Gastrocnemius medialis (tissue), 4 donors: Measurements from ENCODE around the gene TMEM154. TPM values are rescaled to one million over a fixed set of nuclear protein-coding genes. Genes with fewer than 3 reads are reported as not detected.

ENCODE experiments used
- ATAC-seq, 2 donors: fragments of 150-250 bp; one replicate each; pipeline ENCODE4 v1.9.1; 2016
- DNase-seq, 2 donors: peaks; one replicate each; pipeline ENCODE4 v3.0.0-alpha.2; 2019
- H3K27ac ChIP-seq, 4 donors: fragments of 200-600 bp; sonication (generic); 1 replicate in 1 of 4; 2 replicates in 3 of 4; pipeline ENCODE4 v1.5.1; 2016 to 2018; ENCODE audit warnings: mild to moderate bottlenecking in 2 of 4, moderate library complexity in 1 of 4
- H3K27me3 ChIP-seq, 3 donors: fragments of 200-600 bp; sonication (generic) in 2 of 3; 1 replicate in 1 of 3; 2 replicates in 2 of 3; pipeline versions ENCODE4 v1.5.1 to v1.6.0; 2016 to 2019; ENCODE audit warnings: mild to moderate bottlenecking in 1 of 3, moderate library complexity in 1 of 3
- H3K36me3 ChIP-seq, 2 donors: fragments of 200-600 bp; sonication (generic) in 1 of 2; one replicate each; pipeline ENCODE4 v1.5.1; 2017 to 2018
- H3K4me1 ChIP-seq, 2 donors: fragments of 200-600 bp; sonication (generic) in 1 of 2; one replicate each; pipeline ENCODE4 v1.5.1; 2016 to 2017; ENCODE audit warnings: mild to moderate bottlenecking in 2 of 2
- H3K4me3 ChIP-seq, 4 donors: fragments of 200-600 bp; sonication (generic) in 3 of 4; 1 replicate in 1 of 4; 2 replicates in 3 of 4; pipeline ENCODE4 v1.5.1; 2016 to 2019; ENCODE audit warnings: mild to moderate bottlenecking in 2 of 4
- H3K9me3 ChIP-seq, 3 donors: fragments of 200-600 bp; sonication (generic) in 2 of 3; 1 replicate in 1 of 3; 2 replicates in 2 of 3; pipeline ENCODE4 v1.5.1; 2016 to 2019
- POLR2A ChIP-seq, 2 donors: fragments of 450-650 bp; IDR thresholded peaks; one replicate each; pipeline ENCODE4 v1.6.1; 2017; ENCODE audit warnings: antibody characterized with exemption in 2 of 2, mild to moderate bottlenecking in 2 of 2, moderate library complexity in 2 of 2
- in situ Hi-C, 4 donors: fragments of 200-750 bp; cut with MboI; loops; one replicate each; pipeline versions ENCODE4 v1.15.0 to v1.8.0; 2017; ENCODE audit warnings: low sequenced_read_pairs in 4 of 4
- intact Hi-C: fragments of 100-400 bp; cut with DNase I; formaldehyde crosslinking; loops from one replicate; pipeline ENCODE4 v1.15.1; 2023; ENCODE audit warnings: low total_unique reads
- total RNA-seq, 4 donors: library from RNA; depleted of rRNA; stranded (reverse); fragments of >200 nt; gene quantifications; one replicate each; pipeline versions ENCODE4 v1.1.0 to v1.2.3, GENCODE V29; 2016
- TF ChIP-seq, protein P1 (sequence below), 5 experiments: fragments of 450-650 bp in 3 of 5; fragments of 200-600 bp in 2 of 5; sonication (generic) in 2 of 5; IDR thresholded peaks in 4 of 5; conservative IDR thresholded peaks in 1 of 5; 1 replicate in 4 of 5; 2 replicates in 1 of 5; pipeline ENCODE4 v1.5.1; 2016 to 2019; ENCODE audit warnings: antibody characterized with exemption in 5 of 5, mild to moderate bottlenecking in 3 of 5, moderate library complexity in 3 of 5

Gene TMEM154
- total RNA-seq, 4 donors from 2014 or later: 0.15 to 2.0 (median 0.70) TPM

DNA sequence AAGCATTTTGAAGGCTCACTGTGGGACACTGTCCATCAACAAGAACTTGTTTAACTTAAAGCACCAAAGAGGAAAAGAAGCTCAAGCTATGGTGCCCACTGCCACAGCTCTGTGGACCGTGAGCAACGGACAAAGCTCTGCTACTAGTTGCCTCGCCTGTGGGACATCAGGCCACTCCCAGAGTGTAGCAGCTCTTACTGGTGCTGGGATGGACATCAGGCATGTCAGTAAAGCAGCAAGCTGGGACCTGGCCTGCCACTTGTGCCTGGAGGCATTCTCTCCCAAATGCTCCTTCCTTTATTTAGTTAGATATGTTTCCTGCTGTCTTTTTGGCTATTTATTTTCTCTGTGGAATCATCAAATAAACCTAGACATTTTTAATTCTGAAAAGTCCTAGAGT, 46.7 kb downstream of the TMEM154 start:
- no peaks in the 10 kb centered on the region for H3K9me3 ChIP-seq
- H3K36me3 ChIP-seq: no peaks in the 10 kb centered on the region
- in situ Hi-C loops: no loop called here
- no peak for TF ChIP-seq POLR2A (IDR thresholded peaks at IDR 0.05)
- TF ChIP-seq, protein P1, sequence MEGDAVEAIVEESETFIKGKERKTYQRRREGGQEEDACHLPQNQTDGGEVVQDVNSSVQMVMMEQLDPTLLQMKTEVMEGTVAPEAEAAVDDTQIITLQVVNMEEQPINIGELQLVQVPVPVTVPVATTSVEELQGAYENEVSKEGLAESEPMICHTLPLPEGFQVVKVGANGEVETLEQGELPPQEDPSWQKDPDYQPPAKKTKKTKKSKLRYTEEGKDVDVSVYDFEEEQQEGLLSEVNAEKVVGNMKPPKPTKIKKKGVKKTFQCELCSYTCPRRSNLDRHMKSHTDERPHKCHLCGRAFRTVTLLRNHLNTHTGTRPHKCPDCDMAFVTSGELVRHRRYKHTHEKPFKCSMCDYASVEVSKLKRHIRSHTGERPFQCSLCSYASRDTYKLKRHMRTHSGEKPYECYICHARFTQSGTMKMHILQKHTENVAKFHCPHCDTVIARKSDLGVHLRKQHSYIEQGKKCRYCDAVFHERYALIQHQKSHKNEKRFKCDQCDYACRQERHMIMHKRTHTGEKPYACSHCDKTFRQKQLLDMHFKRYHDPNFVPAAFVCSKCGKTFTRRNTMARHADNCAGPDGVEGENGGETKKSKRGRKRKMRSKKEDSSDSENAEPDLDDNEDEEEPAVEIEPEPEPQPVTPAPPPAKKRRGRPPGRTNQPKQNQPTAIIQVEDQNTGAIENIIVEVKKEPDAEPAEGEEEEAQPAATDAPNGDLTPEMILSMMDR (IDR thresholded peaks at IDR 0.05 in 4 of 5, conservative IDR thresholded peaks at IDR 0.05 in 1 of 5): no peak
- H3K27ac ChIP-seq: no peak overlapping the region
- DNase-seq (no peak), ATAC-seq (no peak)
- intact Hi-C loops: no loop called here
- no peaks in the 10 kb centered on the region for H3K27me3 ChIP-seq
- H3K4me1 ChIP-seq: no peaks in the 10 kb centered on the region
- H3K4me3 ChIP-seq: no peak overlapping the region

DNA sequence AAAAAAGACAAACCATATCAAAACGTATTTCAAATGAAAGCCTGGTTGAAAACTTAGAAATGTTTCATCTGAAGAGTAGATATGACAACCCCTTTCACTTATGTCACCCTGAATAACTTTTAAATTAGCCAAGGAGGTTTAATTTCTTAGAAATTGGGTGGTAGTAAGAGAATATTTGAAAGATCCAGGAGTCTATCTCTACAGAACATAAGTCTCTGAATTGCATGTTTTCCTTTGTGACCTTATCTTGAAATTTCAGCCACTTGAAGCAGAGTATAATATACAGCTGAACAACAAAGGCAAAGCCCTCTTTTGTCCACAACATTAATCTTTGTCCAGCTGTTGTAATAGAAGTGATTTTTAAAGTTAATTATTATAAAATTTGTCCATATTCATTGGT, 49.5 kb downstream of the TMEM154 start:
- ATAC-seq: no peak

DNA sequence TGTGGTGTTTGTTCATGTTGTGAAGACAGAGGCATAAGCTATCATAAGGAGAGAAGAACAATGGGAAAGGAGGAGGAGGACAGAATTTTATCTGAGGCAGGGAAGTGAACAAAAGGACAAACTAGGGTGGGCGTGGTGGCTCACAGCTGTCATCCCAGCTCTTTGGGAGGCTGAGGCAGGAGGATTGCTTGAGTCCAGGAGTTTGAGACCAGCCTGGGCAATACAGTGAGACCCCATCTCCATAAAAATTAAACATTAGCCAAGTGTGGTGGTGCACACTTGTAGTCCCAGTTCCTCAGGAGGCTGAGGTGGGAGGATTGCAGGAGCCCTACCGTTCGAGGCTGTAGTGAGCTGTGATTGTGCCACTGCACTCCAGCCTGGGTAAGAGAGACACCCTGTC, 49.9 kb downstream of the TMEM154 start:
- DNase-seq (no peak), ATAC-seq (no peak)
- intact Hi-C loops: no loop called here
- in situ Hi-C loops: no loop called here
- Histone ChIP-seq H3K4me3 (no peak overlapping the region), H3K9me3 (no peaks in the 10 kb centered on the region), H3K27me3 (no peaks in the 10 kb centered on the region), H3K4me1 (no peaks in the 10 kb centered on the region), H3K36me3 (no peaks in the 10 kb centered on the region), H3K27ac (no peak overlapping the region)
- TF ChIP-seq POLR2A (IDR thresholded peaks at IDR 0.05): no peak
- TF ChIP-seq, protein P1 (IDR thresholded peaks at IDR 0.05 in 4 of 5, conservative IDR thresholded peaks at IDR 0.05 in 1 of 5): no peak

More for the DNA sequence above, 49.5 kb downstream of the TMEM154 start:
- no peaks in the 10 kb centered on the region for H3K36me3 ChIP-seq
- H3K27ac ChIP-seq: no peak overlapping the region
- TF ChIP-seq POLR2A (IDR thresholded peaks at IDR 0.05): no peak
- TF ChIP-seq, protein P1 (IDR thresholded peaks at IDR 0.05 in 4 of 5, conservative IDR thresholded peaks at IDR 0.05 in 1 of 5): no peak
- no peaks in the 10 kb centered on the region for H3K9me3 ChIP-seq
- H3K4me1 ChIP-seq: no peaks in the 10 kb centered on the region
- in situ Hi-C loops: no loop called here
- DNase-seq: no peak
- intact Hi-C loops: no loop called here
- no peak overlapping the region for H3K4me3 ChIP-seq
- H3K27me3 ChIP-seq: no peaks in the 10 kb centered on the region

DNA sequence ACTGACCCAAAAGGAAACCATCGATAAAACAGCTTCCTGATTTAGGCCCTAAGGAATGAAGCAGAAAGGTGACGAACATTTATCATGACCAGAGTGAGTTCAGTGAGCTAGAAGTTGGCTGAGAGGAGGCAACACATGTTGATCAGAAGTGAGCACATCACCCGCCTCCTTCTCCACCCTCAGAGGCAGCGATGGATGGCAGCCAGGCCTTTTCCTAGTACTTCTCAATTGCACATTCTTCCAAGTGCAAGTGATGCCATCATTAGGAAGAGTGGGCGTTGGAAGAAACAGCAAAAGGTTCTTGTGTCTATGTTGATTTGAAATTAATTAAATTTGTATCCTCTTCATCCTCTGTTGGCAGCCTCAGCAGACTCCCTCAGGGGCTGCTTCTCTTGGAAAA, 51.7 kb downstream of the TMEM154 start:
- DNase-seq (no peak), ATAC-seq (no peak)

More for the DNA sequence above, 51.7 kb downstream of the TMEM154 start:
- intact Hi-C loops: no loop called here
- Histone ChIP-seq H3K4me3 (no peak overlapping the region), H3K27me3 (no peaks in the 10 kb centered on the region), H3K4me1 (no peaks in the 10 kb centered on the region), H3K27ac (no peak overlapping the region), H3K9me3 (no peaks in the 10 kb centered on the region), H3K36me3 (no peaks in the 10 kb centered on the region)
- in situ Hi-C loops: no loop called here
- TF ChIP-seq POLR2A (IDR thresholded peaks at IDR 0.05): no peak
- TF ChIP-seq, protein P1 (IDR thresholded peaks at IDR 0.05 in 4 of 5, conservative IDR thresholded peaks at IDR 0.05 in 1 of 5): no peak
